ENCODE measurements around the gene IL9R. TPM values are rescaled to one million over a fixed set of nuclear protein-coding genes. Genes with fewer than 3 reads are reported as not detected.

Gene IL9R
- total RNA-seq: 100 to 1,000 TPM in 1 of 2 experiments, 10 to 100 TPM in 1; 87.0 to 110 TPM

- peak; percentile 90 for DNase-seq
- CTCF ChIA-PET: no interaction called here
- peak within 1 kb of the TSS; percentile 85 for H3K4me3 Mint-ChIP-seq
- peak; percentile 79 for ATAC-seq
- peaks cover 2% of the 10 kb centered on the region for H3K9me3 Mint-ChIP-seq (ENCODE audit: low read depth)
- H3K4me1 Mint-ChIP-seq: peaks cover 61% of the 10 kb centered on the region
- H3K36me3 Mint-ChIP-seq: peaks cover 20% of the 10 kb centered on the region
- no peaks in the 10 kb centered on the region for H3K27me3 Mint-ChIP-seq
- H3K27ac Mint-ChIP-seq: peak within 1 kb of the TSS; percentile 94
Measured at GRCh38 chrX:155997436-155997835, at the start of gene IL9R. IL9R (plus strand) TSS chrX:155997696; CDS start chrX:155997760, 64 bp downstream.

- no peak overlapping the region for H3K27ac Mint-ChIP-seq
- no peak overlapping the region for H3K4me3 Mint-ChIP-seq
- DNase-seq (no peak), ATAC-seq (no peak)
- H3K9me3 Mint-ChIP-seq (ENCODE audit: low read depth): peaks cover 3% of the 10 kb centered on the region
- no peaks in the 10 kb centered on the region for H3K27me3 Mint-ChIP-seq
- peaks cover 11% of the 10 kb centered on the region for H3K36me3 Mint-ChIP-seq
- CTCF ChIA-PET: no interaction called here
- H3K4me1 Mint-ChIP-seq: no peaks in the 10 kb centered on the region
Measured at GRCh38 chrX:155949098-155949497, 48.4 kb upstream of the IL9R start.

GRCh38 chrX:155951237-155951789 lies 46.2 kb upstream of the IL9R start:
- Mint-ChIP-seq H3K9me3 (ENCODE audit: low read depth) (no peaks in the 10 kb centered on the region), H3K4me1 (no peaks in the 10 kb centered on the region), H3K4me3 (no peak overlapping the region), H3K27ac (no peak overlapping the region), H3K27me3 (no peaks in the 10 kb centered on the region), H3K36me3 (peaks cover under 1% of the 10 kb centered on the region)
- CTCF ChIA-PET: no interaction called here
- ATAC-seq: no peak
- no peak for DNase-seq

GRCh38 chrX:155953055-155953454 lies 44.4 kb upstream of the IL9R start:
- ATAC-seq (no peak), DNase-seq (no peak)
- Mint-ChIP-seq H3K27me3 (no peaks in the 10 kb centered on the region), H3K4me1 (no peaks in the 10 kb centered on the region), H3K9me3 (ENCODE audit: low read depth) (no peaks in the 10 kb centered on the region), H3K36me3 (no peaks in the 10 kb centered on the region), H3K4me3 (no peak overlapping the region), H3K27ac (no peak overlapping the region)
- CTCF ChIA-PET: no interaction called here

GRCh38 chrX:155954793-155955192 lies 42.7 kb upstream of the IL9R start:
- no peak for ATAC-seq
- H3K4me3 Mint-ChIP-seq: no peak overlapping the region
- H3K36me3 Mint-ChIP-seq: no peaks in the 10 kb centered on the region
- no peaks in the 10 kb centered on the region for H3K9me3 Mint-ChIP-seq (ENCODE audit: low read depth)
- no peak for DNase-seq
- no peak overlapping the region for H3K27ac Mint-ChIP-seq
- H3K4me1 Mint-ChIP-seq: no peaks in the 10 kb centered on the region
- CTCF ChIA-PET: no interaction called here
- H3K27me3 Mint-ChIP-seq: no peaks in the 10 kb centered on the region

GRCh38 chrX:155956099-155956498 lies 41.4 kb upstream of the IL9R start:
- Mint-ChIP-seq H3K4me3 (no peak overlapping the region), H3K4me1 (no peaks in the 10 kb centered on the region)

GRCh38 chrX:155956649-155957048 lies 40.8 kb upstream of the IL9R start:
- CTCF ChIA-PET: no interaction called here
- Mint-ChIP-seq H3K4me1 (no peaks in the 10 kb centered on the region), H3K9me3 (ENCODE audit: low read depth) (no peaks in the 10 kb centered on the region), H3K36me3 (no peaks in the 10 kb centered on the region), H3K27me3 (peaks cover under 1% of the 10 kb centered on the region), H3K27ac (no peak overlapping the region), H3K4me3 (no peak overlapping the region)
- DNase-seq (no peak), ATAC-seq (no peak)

More at GRCh38 chrX:155956099-155956498, 41.4 kb upstream of the IL9R start:
- CTCF ChIA-PET: no interaction called here
- no peaks in the 10 kb centered on the region for H3K9me3 Mint-ChIP-seq (ENCODE audit: low read depth)
- ATAC-seq: no peak
- H3K27me3 Mint-ChIP-seq: no peaks in the 10 kb centered on the region
- H3K27ac Mint-ChIP-seq: no peak overlapping the region
- no peak for DNase-seq
- H3K36me3 Mint-ChIP-seq: no peaks in the 10 kb centered on the region

- H3K4me1 Mint-ChIP-seq: no peaks in the 10 kb centered on the region
- no peak overlapping the region for H3K27ac Mint-ChIP-seq
- no peaks in the 10 kb centered on the region for H3K36me3 Mint-ChIP-seq
- DNase-seq: no peak
- no peaks in the 10 kb centered on the region for H3K9me3 Mint-ChIP-seq (ENCODE audit: low read depth)
- H3K4me3 Mint-ChIP-seq: no peak overlapping the region
- H3K27me3 Mint-ChIP-seq: peaks cover 4% of the 10 kb centered on the region
- ATAC-seq: no peak
- CTCF ChIA-PET: no interaction called here
Measured at GRCh38 chrX:155957843-155958242, 39.7 kb upstream of the IL9R start.

GRCh38 chrX:155959018-155959587 lies 38.4 kb upstream of the IL9R start:
- H3K36me3 Mint-ChIP-seq: no peaks in the 10 kb centered on the region
- no peaks in the 10 kb centered on the region for H3K9me3 Mint-ChIP-seq (ENCODE audit: low read depth)
- H3K4me3 Mint-ChIP-seq: no peak overlapping the region
- no peaks in the 10 kb centered on the region for H3K4me1 Mint-ChIP-seq
- no peak overlapping the region for H3K27ac Mint-ChIP-seq
- DNase-seq (no peak), ATAC-seq (no peak)
- H3K27me3 Mint-ChIP-seq: peaks cover 8% of the 10 kb centered on the region
- CTCF ChIA-PET: no interaction called here

GRCh38 chrX:155962906-155963305 lies 34.6 kb upstream of the IL9R start:
- Mint-ChIP-seq H3K4me3 (no peak overlapping the region), H3K27ac (no peak overlapping the region), H3K36me3 (peaks cover 1% of the 10 kb centered on the region), H3K9me3 (ENCODE audit: low read depth) (peaks cover 2% of the 10 kb centered on the region), H3K27me3 (peaks cover 13% of the 10 kb centered on the region), H3K4me1 (peaks cover 10% of the 10 kb centered on the region)
- DNase-seq (no peak), ATAC-seq (no peak)
- CTCF ChIA-PET: no interaction called here

GRCh38 chrX:155966876-155967275 lies 30.6 kb upstream of the IL9R start:
- peaks cover 12% of the 10 kb centered on the region for H3K27me3 Mint-ChIP-seq
- H3K27ac Mint-ChIP-seq: no peak overlapping the region
- H3K4me1 Mint-ChIP-seq: peaks cover 30% of the 10 kb centered on the region
- no peak overlapping the region for H3K4me3 Mint-ChIP-seq
- ATAC-seq (peak; percentile 97), DNase-seq (peak; percentile 69)
- H3K9me3 Mint-ChIP-seq (ENCODE audit: low read depth): peaks cover 12% of the 10 kb centered on the region
- CTCF ChIA-PET: no interaction called here
- peaks cover 17% of the 10 kb centered on the region for H3K36me3 Mint-ChIP-seq

- Mint-ChIP-seq H3K4me1 (peaks cover 30% of the 10 kb centered on the region), H3K27me3 (peaks cover 11% of the 10 kb centered on the region), H3K4me3 (no peak overlapping the region)
Measured at GRCh38 chrX:155967653-155968325, 29.7 kb upstream of the IL9R start.

GRCh38 chrX:155968326-155968661 lies 29.2 kb upstream of the IL9R start:
- Mint-ChIP-seq H3K9me3 (ENCODE audit: low read depth) (peaks cover 12% of the 10 kb centered on the region), H3K4me3 (no peak overlapping the region), H3K27me3 (peaks cover 7% of the 10 kb centered on the region), H3K36me3 (peaks cover 17% of the 10 kb centered on the region), H3K4me1 (peaks cover 30% of the 10 kb centered on the region), H3K27ac (peak overlapping the region; percentile 64)
- DNase-seq (no peak), ATAC-seq (peak; percentile 46)
- CTCF ChIA-PET: no interaction called here

More at GRCh38 chrX:155967653-155968325, 29.7 kb upstream of the IL9R start:
- Mint-ChIP-seq H3K9me3 (ENCODE audit: low read depth) (peaks cover 12% of the 10 kb centered on the region), H3K27ac (peak overlapping the region; percentile 64), H3K36me3 (peaks cover 17% of the 10 kb centered on the region)
- CTCF ChIA-PET: no interaction called here
- ATAC-seq (no peak), DNase-seq (no peak)

- CTCF ChIA-PET: no interaction called here
- peaks cover 12% of the 10 kb centered on the region for H3K9me3 Mint-ChIP-seq (ENCODE audit: low read depth)
- peaks cover 7% of the 10 kb centered on the region for H3K27me3 Mint-ChIP-seq
- ATAC-seq: peak; percentile 21
- H3K27ac Mint-ChIP-seq: peak overlapping the region; percentile 64
- peaks cover 30% of the 10 kb centered on the region for H3K4me1 Mint-ChIP-seq
- DNase-seq: peak; percentile 49
- H3K36me3 Mint-ChIP-seq: peaks cover 17% of the 10 kb centered on the region
- H3K4me3 Mint-ChIP-seq: no peak overlapping the region
Measured at GRCh38 chrX:155968791-155969190, 28.7 kb upstream of the IL9R start.
